ENCODE results near the gene CBFA2T2.

DNA sequence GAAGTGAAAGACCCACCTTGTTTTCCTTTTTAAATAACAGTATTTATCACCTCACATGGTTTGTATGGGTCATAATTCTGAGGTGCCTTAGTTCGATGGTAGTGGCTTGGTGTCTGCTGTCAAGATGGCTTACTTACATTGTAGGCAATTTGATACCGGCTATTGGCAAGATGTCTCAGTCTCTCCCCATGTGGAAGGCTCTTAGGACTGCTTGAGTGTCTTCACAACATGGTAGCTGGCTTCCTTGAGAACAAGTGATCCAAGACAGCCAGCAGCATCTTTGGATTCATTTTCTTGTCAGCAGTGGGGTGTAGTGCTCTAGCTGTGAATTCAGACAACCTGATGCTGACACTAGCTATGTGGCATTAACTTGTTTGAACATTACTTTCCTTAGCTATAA lies 70.1 kb downstream of the CBFA2T2 start:
- TF ChIP-seq, protein P1, sequence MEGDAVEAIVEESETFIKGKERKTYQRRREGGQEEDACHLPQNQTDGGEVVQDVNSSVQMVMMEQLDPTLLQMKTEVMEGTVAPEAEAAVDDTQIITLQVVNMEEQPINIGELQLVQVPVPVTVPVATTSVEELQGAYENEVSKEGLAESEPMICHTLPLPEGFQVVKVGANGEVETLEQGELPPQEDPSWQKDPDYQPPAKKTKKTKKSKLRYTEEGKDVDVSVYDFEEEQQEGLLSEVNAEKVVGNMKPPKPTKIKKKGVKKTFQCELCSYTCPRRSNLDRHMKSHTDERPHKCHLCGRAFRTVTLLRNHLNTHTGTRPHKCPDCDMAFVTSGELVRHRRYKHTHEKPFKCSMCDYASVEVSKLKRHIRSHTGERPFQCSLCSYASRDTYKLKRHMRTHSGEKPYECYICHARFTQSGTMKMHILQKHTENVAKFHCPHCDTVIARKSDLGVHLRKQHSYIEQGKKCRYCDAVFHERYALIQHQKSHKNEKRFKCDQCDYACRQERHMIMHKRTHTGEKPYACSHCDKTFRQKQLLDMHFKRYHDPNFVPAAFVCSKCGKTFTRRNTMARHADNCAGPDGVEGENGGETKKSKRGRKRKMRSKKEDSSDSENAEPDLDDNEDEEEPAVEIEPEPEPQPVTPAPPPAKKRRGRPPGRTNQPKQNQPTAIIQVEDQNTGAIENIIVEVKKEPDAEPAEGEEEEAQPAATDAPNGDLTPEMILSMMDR (IDR thresholded peaks at IDR 0.05) = no peak
- no peak for TF ChIP-seq POLR2A (IDR thresholded peaks at IDR 0.05)
